Liver (tissue), 9 donors: ENCODE results near the gene F12. TPM values are rescaled to one million over a fixed set of nuclear protein-coding genes. Genes with fewer than 3 reads are reported as not detected.

ENCODE experiments used
- DNase-seq: peaks from one replicate; pipeline ENCODE4 v3.0.0-alpha.2; 2017; ENCODE audit warnings: low spot score
- H3K27ac ChIP-seq, 2 donors: one replicate each; pipeline ENCODE4 v1.7.0; 2013; ENCODE audit warnings: inconsistent platforms in 2 of 2, low read length in 2 of 2, control low read depth in 1 of 2, low read depth in 1 of 2, mild to moderate bottlenecking in 1 of 2
- H3K27me3 ChIP-seq, 4 donors: one replicate each; pipeline versions ENCODE4 v1.6.1 to v1.7.0; 2013; ENCODE audit warnings: low read length in 3 of 4, inconsistent platforms in 1 of 4, mild to moderate bottlenecking in 1 of 4, moderate library complexity in 1 of 4; ENCODE audit not compliant: control insufficient read depth in 4 of 4, insufficient read depth in 4 of 4
- H3K36me3 ChIP-seq, 4 donors: one replicate each; pipeline versions ENCODE4 v1.6.1 to v1.7.0; 2013; ENCODE audit warnings: low read length in 3 of 4, mild to moderate bottlenecking in 3 of 4, low read depth in 1 of 4, moderate library complexity in 1 of 4; ENCODE audit not compliant: control insufficient read depth in 4 of 4, insufficient read depth in 3 of 4
- H3K4me1 ChIP-seq, 4 donors: one replicate each; pipeline versions ENCODE4 v1.6.1 to v1.7.0; 2013; ENCODE audit warnings: low read length in 3 of 4, mild to moderate bottlenecking in 3 of 4, moderate library complexity in 1 of 4; ENCODE audit not compliant: control insufficient read depth in 4 of 4, insufficient read depth in 4 of 4
- H3K4me3 ChIP-seq, 3 donors: one replicate each; pipeline versions ENCODE4 v1.6.1 to v1.7.0; 2013; ENCODE audit warnings: low read length in 3 of 3, control low read depth in 1 of 3, low read depth in 1 of 3, mild to moderate bottlenecking in 1 of 3
- H3K9ac ChIP-seq, 2 donors: one replicate each; pipeline ENCODE4 v1.7.0; 2013; ENCODE audit warnings: low read length in 2 of 2, mild to moderate bottlenecking in 2 of 2, moderate library complexity in 2 of 2, control low read depth in 1 of 2, low read depth in 1 of 2
- H3K9me3 ChIP-seq, 4 donors: one replicate each; pipeline versions ENCODE4 v1.6.1 to v1.7.0; 2013; ENCODE audit warnings: low read length in 3 of 4; ENCODE audit not compliant: control insufficient read depth in 4 of 4
- ATF3 ChIP-seq: IDR thresholded peaks from 2 replicates; pipeline ENCODE4 v1.6.1; 2016; ENCODE audit warnings: antibody characterized with exemption
- CTCF ChIP-seq: fragments of 150-350 bp; IDR thresholded peaks from 2 replicates; pipeline ENCODE4 v1.5.1; 2017; ENCODE audit warnings: improper control_type of control experiment, low read depth, low read length; ENCODE audit not compliant: missing input control
- EGR1 ChIP-seq, 2 donors: IDR thresholded peaks; 2 replicates each; pipeline ENCODE4 v1.6.1; 2016 to 2018; ENCODE audit warnings: antibody characterized with exemption in 2 of 2, low read depth in 2 of 2
- FOXA1 ChIP-seq: IDR thresholded peaks from 2 replicates; pipeline ENCODE4 v1.6.1; 2016; ENCODE audit warnings: antibody characterized with exemption
- FOXA2 ChIP-seq: IDR thresholded peaks from 2 replicates; pipeline ENCODE4 v1.6.1; 2016; ENCODE audit warnings: antibody characterized with exemption
- GABPA ChIP-seq, 2 donors: IDR thresholded peaks in 1 of 2; conservative IDR thresholded peaks in 1 of 2; 2 replicates each; pipeline ENCODE4 v1.6.1; 2016; ENCODE audit warnings: antibody characterized with exemption in 2 of 2, mild to moderate bottlenecking in 1 of 2, moderate library complexity in 1 of 2
- HNF4A ChIP-seq, 2 donors: conservative IDR thresholded peaks; 2 replicates each; pipeline ENCODE4 v1.6.1; 2016; ENCODE audit warnings: antibody characterized with exemption in 2 of 2, mild to moderate bottlenecking in 2 of 2
- HNF4G ChIP-seq: IDR thresholded peaks from 2 replicates; pipeline ENCODE4 v1.6.1; 2016; ENCODE audit warnings: antibody characterized with exemption
- JUND ChIP-seq, 2 donors: IDR thresholded peaks; 2 replicates each; pipeline ENCODE4 v1.6.1; 2016; ENCODE audit warnings: antibody characterized with exemption in 2 of 2
- MAX ChIP-seq: IDR thresholded peaks from 2 replicates; pipeline ENCODE4 v1.6.1; 2016; ENCODE audit warnings: antibody characterized with exemption
- NR2F2 ChIP-seq: IDR thresholded peaks from 2 replicates; pipeline ENCODE4 v1.6.1; 2016; ENCODE audit warnings: antibody characterized with exemption
- RAD21 ChIP-seq, 2 donors: IDR thresholded peaks; 2 replicates each; pipeline ENCODE4 v1.6.1; 2016; ENCODE audit warnings: antibody characterized with exemption in 2 of 2, mild to moderate bottlenecking in 2 of 2
- REST ChIP-seq: IDR thresholded peaks from 2 replicates; pipeline ENCODE4 v1.6.1; 2016; ENCODE audit warnings: antibody characterized with exemption, mild to moderate bottlenecking
- RXRA ChIP-seq, 2 donors: IDR thresholded peaks; 2 replicates each; pipeline ENCODE4 v1.6.1; 2017 to 2018; ENCODE audit warnings: antibody characterized with exemption in 2 of 2, mild to moderate bottlenecking in 1 of 2
- SP1 ChIP-seq: IDR thresholded peaks from 2 replicates; pipeline ENCODE4 v1.6.1; 2018; ENCODE audit warnings: antibody characterized with exemption, mild to moderate bottlenecking
- TAF1 ChIP-seq: conservative IDR thresholded peaks from 2 replicates; pipeline ENCODE4 v1.6.1; 2016; ENCODE audit warnings: antibody characterized with exemption, mild to moderate bottlenecking
- YY1 ChIP-seq: IDR thresholded peaks from 2 replicates; pipeline ENCODE4 v1.6.1; 2016; ENCODE audit warnings: antibody characterized with exemption, mild to moderate bottlenecking
- ZBTB33 ChIP-seq: IDR thresholded peaks from 2 replicates; pipeline ENCODE4 v1.6.1; 2016; ENCODE audit warnings: antibody characterized with exemption
- WGBS: extraction: QIAGEN DNeasy Blood & Tissue Kit; methylation state at CpG from one replicate; pipeline ENCODE4 v1.1.7; 2013; 5-methylcytosine and 5-hydroxymethylcytosine counted together
- polyA plus RNA-seq, 2 donors: library from polyadenylated mRNA; stranded (reverse) in 1 of 2; unstranded in 1 of 2; fragments of 200-250 nt in 1 of 2; fragments of >200 nt in 1 of 2; fragmentation: Nextera tagmentation in 1 of 2; extraction: Ambion mirVana in 1 of 2; gene quantifications; one replicate each; pipeline versions ENCODE4 v1.2.1 to v1.2.3, GENCODE V29; 2013 to 2015
- total RNA-seq, 2 donors: library from RNA; depleted of rRNA; stranded (reverse); fragments of >200 nt; gene quantifications; one replicate each; pipeline ENCODE4 v1.2.3, GENCODE V29; 2014
- donor health status: healthy.
- donor health status: healthy.
- donor health status: healthy.
- donor health status: healthy.
- donor health status: healthy.

The F12 gene
- total and polyA plus RNA-seq, 4 donors: 27.7 to 328 (median 275) TPM

- Histone ChIP-seq H3K36me3 (no peaks in the 10 kb centered on the region), H3K9ac (peak overlapping the region in 1 of 2 donors; percentile 77), H3K27ac (peak overlapping the region; percentile 89 to 97), H3K9me3 (no peaks in the 10 kb centered on the region), H3K4me1 (peaks cover 26 to 77% (median 63%) of the 10 kb centered on the region in 4 donors), H3K4me3 (peak overlapping the region; percentile 41 to 67 (median 43)), H3K27me3 (no peaks in the 10 kb centered on the region)
- 16% methylated on average over 36 of the region's 36 CpGs for WGBS
- peak; percentile 79 for DNase-seq
- no peak for TF ChIP-seq TAF1
- TF ChIP-seq SP1: peak; percentile 50
- no peak for TF ChIP-seq ZBTB33
- no peak for TF ChIP-seq CTCF
- TF ChIP-seq HNF4A (conservative IDR thresholded peaks at IDR 0.05): peak in 1 of 2 donors; percentile 22
- TF ChIP-seq FOXA1: no peak
- TF ChIP-seq GABPA (IDR thresholded peaks at IDR 0.05 in 1 of 2, conservative IDR thresholded peaks at IDR 0.05 in 1 of 2): no peak
- no peak for TF ChIP-seq JUND (IDR thresholded peaks at IDR 0.05)
- TF ChIP-seq YY1: peak; percentile 89
- peak; percentile 78 for TF ChIP-seq REST
- TF ChIP-seq RAD21 (IDR thresholded peaks at IDR 0.05): peak; percentile 9 to 15
- no peak for TF ChIP-seq HNF4G
- peak; percentile 40 for TF ChIP-seq MAX
- no peak for TF ChIP-seq NR2F2
- no peak for TF ChIP-seq FOXA2
- TF ChIP-seq RXRA (IDR thresholded peaks at IDR 0.05): peak; percentile 37 to 41
- no peak for TF ChIP-seq EGR1 (IDR thresholded peaks at IDR 0.05; ENCODE audit: low read depth in 2 of 2)
- TF ChIP-seq ATF3: no peak
Measured at GRCh38 chr5:177366528-177367322, 42.6 kb downstream of the F12 start.
